GM23248 (cell line): ENCODE results near the gene CBFA2T3. TPM values are rescaled to one million over a fixed set of nuclear protein-coding genes. Genes with fewer than 3 reads are reported as not detected.

Source experiments
- DNase-seq: peaks from one replicate; pipeline ENCODE4 v3.0.0-alpha.2; 2015
- H2AFZ ChIP-seq: fragments of 200-600 bp; sonication (generic); 2 replicates; pipeline ENCODE4 v1.6.1; 2016; ENCODE audit warnings: antibody characterized with exemption
- H3F3A ChIP-seq: fragments of 200-600 bp; sonication (generic); 2 replicates; pipeline ENCODE4 v1.6.1; 2016; ENCODE audit warnings: mild to moderate bottlenecking, antibody characterized with exemption, mixed run types; ENCODE audit not compliant: insufficient read depth
- H3K27ac ChIP-seq: fragments of 200-600 bp; sonication (generic); 2 replicates; pipeline ENCODE4 v1.5.1; 2016; ENCODE audit warnings: mild to moderate bottlenecking
- H3K27me3 ChIP-seq: fragments of 200-600 bp; sonication (generic); replicated peaks from 2 replicates; pipeline ENCODE4 v1.6.1; 2016; ENCODE audit warnings: mild to moderate bottlenecking; ENCODE audit not compliant: insufficient read depth
- H3K36me3 ChIP-seq: fragments of 200-600 bp; sonication (generic); 2 replicates; pipeline ENCODE4 v1.6.1; 2016; ENCODE audit warnings: low read depth, mild to moderate bottlenecking
- H3K4me1 ChIP-seq: fragments of 200-600 bp; sonication (generic); 2 replicates; pipeline ENCODE4 v1.6.1; 2016; ENCODE audit warnings: mild to moderate bottlenecking; ENCODE audit not compliant: insufficient read depth
- H3K4me2 ChIP-seq: fragments of 200-600 bp; sonication (generic); one replicate; pipeline ENCODE4 v1.6.1; 2016; ENCODE audit warnings: mild to moderate bottlenecking; ENCODE audit not compliant: unreplicated experiment
- H3K4me3 ChIP-seq: fragments of 200-600 bp; sonication (generic); 2 replicates; pipeline ENCODE4 v1.5.1; 2016; ENCODE audit warnings: mild to moderate bottlenecking
- H3K79me2 ChIP-seq: fragments of 200-600 bp; sonication (generic); 2 replicates; pipeline ENCODE4 v1.6.1; 2016; ENCODE audit warnings: mild to moderate bottlenecking; ENCODE audit not compliant: insufficient read depth
- H3K9ac ChIP-seq: fragments of 200-600 bp; sonication (generic); 2 replicates; pipeline ENCODE4 v1.6.1; 2016; ENCODE audit warnings: mild to moderate bottlenecking
- H3K9me2 ChIP-seq: fragments of 200-600 bp; sonication (generic); 2 replicates; pipeline ENCODE4 v1.6.1; 2016; ENCODE audit warnings: mixed run types, mild to moderate bottlenecking, moderate library complexity; ENCODE audit not compliant: insufficient read depth
- H3K9me3 ChIP-seq: fragments of 200-600 bp; sonication (generic); one replicate; pipeline ENCODE4 v1.6.1; 2017; ENCODE audit warnings: low read depth
- H4K20me1 ChIP-seq: fragments of 200-600 bp; sonication (generic); 2 replicates; pipeline ENCODE4 v1.6.0; 2016; ENCODE audit not compliant: insufficient read depth
- EZH2 ChIP-seq: fragments of 200-600 bp; sonication (generic); IDR thresholded peaks from 2 replicates; pipeline ENCODE4 v1.6.1; 2018; ENCODE audit warnings: antibody characterized with exemption, mild to moderate bottlenecking; ENCODE audit not compliant: insufficient read depth, poor library complexity, severe bottlenecking
- EZH2phosphoT487 ChIP-seq: fragments of 200-600 bp; sonication (generic); IDR thresholded peaks from 2 replicates; pipeline ENCODE4 v1.6.1; 2018; ENCODE audit warnings: antibody characterized with exemption, moderate library complexity, mild to moderate bottlenecking, low read depth; ENCODE audit not compliant: insufficient read depth
- WGBS, 2 experiments: methylation state at CpG; one replicate each; pipeline ENCODE4 v1.1.6; 2015 to 2017; ENCODE audit warnings: low lambda C conversion rate in 2 of 2, low coverage in 1 of 2; ENCODE audit errors: missing lambda C conversion rate in 2 of 2; 5-methylcytosine and 5-hydroxymethylcytosine counted together
- in situ Hi-C: fragments of 300-500 bp; cut with MboI; formaldehyde crosslinking; loops from 2 replicates; pipeline ENCODE4 v1.15.0; 2020
- polyA plus RNA-seq: library from polyadenylated mRNA; unstranded; fragments of >200 nt; fragmentation: Nextera tagmentation; extraction: Ambion mirVana; gene quantifications from 2 replicates; pipeline ENCODE4 v1.2.1, GENCODE V29; 2016
- total RNA-seq: library from RNA; depleted of rRNA; stranded (reverse); fragments of >200 nt; shearing (Covaris generic); gene quantifications from 2 replicates; pipeline ENCODE4 v1.2.3, GENCODE V29; 2014

The CBFA2T3 gene
- total and polyA plus RNA-seq, 2 experiments from 2014 or later = not detected

DNA sequence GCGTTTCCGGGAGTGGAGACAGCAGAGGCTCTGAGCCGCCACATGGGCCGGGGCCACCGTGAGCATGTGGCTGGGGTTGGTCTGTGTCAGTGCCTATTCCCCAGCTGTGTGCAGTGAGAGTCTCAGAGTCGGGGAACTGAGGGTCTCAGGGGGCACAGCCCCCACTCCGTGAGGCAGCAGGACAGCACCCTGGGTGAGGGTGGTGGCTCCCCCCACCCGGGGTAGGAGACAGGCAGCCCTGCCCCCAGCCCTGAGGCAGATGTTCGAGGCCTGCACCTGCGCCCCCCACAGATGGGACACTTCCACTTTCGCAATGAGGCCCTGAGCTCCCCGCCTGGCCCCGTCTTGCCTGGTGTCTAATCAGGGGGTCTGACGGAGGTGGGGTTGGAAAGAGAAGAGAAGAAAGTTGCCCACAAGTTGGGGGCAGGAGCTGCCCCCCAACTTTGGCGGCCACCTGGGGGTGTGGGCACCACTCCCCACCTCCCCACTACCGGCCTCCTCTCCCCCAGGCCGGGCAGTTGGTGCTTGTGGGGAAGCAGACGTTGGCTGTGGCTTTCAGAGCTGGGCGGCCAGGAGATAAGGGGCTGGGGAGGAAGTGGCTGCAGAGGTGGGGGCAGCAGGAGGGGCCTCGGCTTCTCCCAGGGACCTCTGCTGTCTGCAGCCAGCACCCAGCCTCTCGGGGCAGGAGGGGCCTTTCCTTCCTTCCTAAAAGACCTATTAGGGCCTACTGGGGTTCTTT lies 1.8 kb upstream of the CBFA2T3 start:
- Histone ChIP-seq H3K79me2 (no peaks in the 10 kb centered on the region), H3K9ac (no peak overlapping the region), H3K4me3 (no peak overlapping the region), H3F3A (no peaks in the 10 kb centered on the region), H3K27me3 (no peaks in the 10 kb centered on the region), H3K9me2 (no peaks in the 10 kb centered on the region), H3K4me2 (no peak overlapping the region), H3K9me3 (no peaks in the 10 kb centered on the region), H3K4me1 (no peaks in the 10 kb centered on the region), H4K20me1 (no peaks in the 10 kb centered on the region), H3K27ac (no peak overlapping the region), H3K36me3 (no peaks in the 10 kb centered on the region), H2AFZ (no peak overlapping the region)
- no peak for DNase-seq
- 35 to 39% methylated on average over 20 to 21 of the region's 21 CpGs for WGBS, 2 experiments
- TF ChIP-seq EZH2 (no peak), EZH2phosphoT487 (no peak)
- in situ Hi-C loops = no loop called here

- TF ChIP-seq EZH2phosphoT487 = no peak
- no peak for TF ChIP-seq EZH2
- no peaks in the 10 kb centered on the region for H3F3A ChIP-seq
- no peaks in the 10 kb centered on the region for H3K4me1 ChIP-seq
- DNase-seq = no peak
- no peak overlapping the region for H2AFZ ChIP-seq
- H3K27me3 ChIP-seq = no peaks in the 10 kb centered on the region
- in situ Hi-C loops = no loop called here
- H3K9ac ChIP-seq = no peak overlapping the region
- H3K9me3 ChIP-seq = no peaks in the 10 kb centered on the region
- H3K36me3 ChIP-seq = no peaks in the 10 kb centered on the region
- H4K20me1 ChIP-seq = no peaks in the 10 kb centered on the region
- no peak overlapping the region for H3K27ac ChIP-seq
- H3K9me2 ChIP-seq = no peaks in the 10 kb centered on the region
- no peaks in the 10 kb centered on the region for H3K79me2 ChIP-seq
- no peak overlapping the region for H3K4me3 ChIP-seq
- WGBS, 2 experiments = 45 to 51% methylated on average over 27 of the region's 27 CpGs
- no peak overlapping the region for H3K4me2 ChIP-seq
Measured at GRCh38 chr16:88977812-88978607, 1.0 kb upstream of the CBFA2T3 start.

GRCh38 chr16:88976366-88977017 lies 515 bp downstream of the CBFA2T3 start:
- no peak overlapping the region for H2AFZ ChIP-seq
- no peaks in the 10 kb centered on the region for H3F3A ChIP-seq
- H3K79me2 ChIP-seq = no peaks in the 10 kb centered on the region
- no peak overlapping the region for H3K9ac ChIP-seq
- no peak overlapping the region for H3K27ac ChIP-seq
- no peaks in the 10 kb centered on the region for H3K36me3 ChIP-seq
- H3K9me3 ChIP-seq = no peaks in the 10 kb centered on the region
- no peaks in the 10 kb centered on the region for H3K9me2 ChIP-seq
- no peaks in the 10 kb centered on the region for H3K4me1 ChIP-seq
- in situ Hi-C loops = no loop called here
- DNase-seq = no peak
- no peaks in the 10 kb centered on the region for H4K20me1 ChIP-seq
- H3K4me3 ChIP-seq = no peak overlapping the region
- no peak for TF ChIP-seq EZH2
- TF ChIP-seq EZH2phosphoT487 = no peak
- 60 to 65% methylated on average over 21 to 23 of the region's 23 CpGs for WGBS, 2 experiments
- H3K4me2 ChIP-seq = no peak overlapping the region
- no peaks in the 10 kb centered on the region; the same call in none of the 2 replicates for H3K27me3 ChIP-seq

GRCh38 chr16:88975511-88976061 lies 1.4 kb downstream of the CBFA2T3 start:
- Histone ChIP-seq H3K9me3 (no peaks in the 10 kb centered on the region), H3K27me3 (no peaks in the 10 kb centered on the region; the same call in none of the 2 replicates), H3K4me3 (no peak overlapping the region), H3K27ac (no peak overlapping the region), H3F3A (no peaks in the 10 kb centered on the region), H4K20me1 (no peaks in the 10 kb centered on the region), H2AFZ (no peak overlapping the region), H3K36me3 (no peaks in the 10 kb centered on the region), H3K9me2 (no peaks in the 10 kb centered on the region), H3K9ac (no peak overlapping the region), H3K4me1 (no peaks in the 10 kb centered on the region), H3K79me2 (no peaks in the 10 kb centered on the region), H3K4me2 (no peak overlapping the region)
- peak; percentile 18 for DNase-seq
- 63 to 67% methylated on average over 18 to 19 of the region's 25 CpGs for WGBS, 2 experiments
- TF ChIP-seq EZH2phosphoT487 (no peak), EZH2 (no peak)
- in situ Hi-C loops = no loop called here
